ENCODE data around the gene GRM6. TPM values are rescaled to one million over a fixed set of nuclear protein-coding genes. Genes with fewer than 3 reads are reported as not detected.
A peak's percentile ranks its signal among the peaks of the same experiment; 100 is the strongest.

GRM6 gene
- total RNA-seq, 3 donors from 2014 or later: not detected

DNA sequence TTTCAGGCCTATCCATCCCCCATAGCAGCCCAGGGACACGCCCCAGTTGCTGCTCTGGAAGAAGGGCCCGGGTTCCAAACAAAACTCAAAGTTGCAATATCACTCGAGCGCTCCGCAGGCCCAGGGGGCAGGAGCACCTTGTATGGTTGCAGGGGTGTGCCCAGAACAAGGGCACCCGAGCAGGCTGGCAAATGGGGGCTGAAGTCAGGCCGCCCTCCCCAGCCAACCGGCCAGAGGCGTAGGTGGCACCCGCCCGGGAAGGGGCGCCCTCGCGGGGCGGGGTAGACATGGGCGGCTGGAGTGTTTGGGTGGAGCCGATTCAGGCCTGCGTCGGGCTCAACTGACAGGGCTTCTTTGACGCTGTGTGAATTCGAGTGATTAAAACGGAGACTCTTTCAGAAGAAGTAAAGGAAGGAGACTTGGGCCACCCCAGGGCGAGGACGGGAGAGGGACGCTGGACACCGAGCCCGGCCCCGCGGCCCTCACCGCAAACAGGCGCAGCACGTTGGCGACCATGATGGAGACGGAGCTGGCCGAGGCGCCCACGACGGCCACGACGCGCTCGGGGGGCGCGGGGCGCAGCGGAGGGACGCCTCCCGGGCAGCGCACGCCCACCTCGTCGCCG is 1.1 kb downstream of the GRM6 start:
- no peak for TF ChIP-seq POLR2AphosphoS5 (IDR thresholded peaks at IDR 0.05)
- no peak for DNase-seq (ENCODE audit: low spot score in 2 of 2)
- Histone ChIP-seq H3K9me3 (peaks cover 33 to 37% of the 10 kb centered on the region in 2 donors), H3K4me1 (no peaks in the 10 kb centered on the region), H3K27ac (no peak overlapping the region), H3K4me3 (peak overlapping the region in 1 of 3 donors; percentile 31), H3K27me3 (peaks cover 0 to 42% of the 10 kb centered on the region in 2 donors), H3K36me3 (no peaks in the 10 kb centered on the region)
- intact Hi-C loops (cut with DNase I; ENCODE audit: low total_unique reads): loop anchor here (2.0 kb wide), 2 partner anchors 21 to 55 kb away; no protein-coding TSS in a partner anchor

DNA sequence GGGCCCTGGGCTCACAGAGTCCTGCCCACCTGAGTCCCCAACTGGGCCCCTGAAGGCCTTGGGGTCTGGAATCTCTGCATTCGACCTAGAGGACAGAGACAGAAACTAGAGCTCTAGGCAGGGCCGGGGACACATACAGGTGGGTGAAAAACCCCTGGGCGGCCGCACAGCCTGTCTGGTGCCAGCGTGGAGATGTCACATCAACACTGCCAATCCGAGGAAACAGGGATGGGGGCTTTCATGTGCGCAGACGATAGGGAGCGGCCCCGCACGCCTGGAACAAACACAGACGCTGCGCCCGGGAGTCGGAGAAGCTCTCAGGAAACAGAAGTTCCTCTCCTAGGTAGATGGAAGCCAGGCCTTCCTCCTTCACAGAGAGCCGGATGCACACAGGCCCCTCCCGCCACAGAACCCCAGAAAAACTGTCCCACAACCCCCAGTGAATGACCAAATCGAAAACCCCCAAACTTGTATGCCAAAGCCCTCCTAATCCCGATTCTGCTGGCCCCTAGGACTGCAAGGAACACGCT is 1.8 kb downstream of the GRM6 start:
- no peak overlapping the region for H3K27ac ChIP-seq
- DNase-seq (ENCODE audit: low spot score in 2 of 2): no peak
- TF ChIP-seq, protein P1, sequence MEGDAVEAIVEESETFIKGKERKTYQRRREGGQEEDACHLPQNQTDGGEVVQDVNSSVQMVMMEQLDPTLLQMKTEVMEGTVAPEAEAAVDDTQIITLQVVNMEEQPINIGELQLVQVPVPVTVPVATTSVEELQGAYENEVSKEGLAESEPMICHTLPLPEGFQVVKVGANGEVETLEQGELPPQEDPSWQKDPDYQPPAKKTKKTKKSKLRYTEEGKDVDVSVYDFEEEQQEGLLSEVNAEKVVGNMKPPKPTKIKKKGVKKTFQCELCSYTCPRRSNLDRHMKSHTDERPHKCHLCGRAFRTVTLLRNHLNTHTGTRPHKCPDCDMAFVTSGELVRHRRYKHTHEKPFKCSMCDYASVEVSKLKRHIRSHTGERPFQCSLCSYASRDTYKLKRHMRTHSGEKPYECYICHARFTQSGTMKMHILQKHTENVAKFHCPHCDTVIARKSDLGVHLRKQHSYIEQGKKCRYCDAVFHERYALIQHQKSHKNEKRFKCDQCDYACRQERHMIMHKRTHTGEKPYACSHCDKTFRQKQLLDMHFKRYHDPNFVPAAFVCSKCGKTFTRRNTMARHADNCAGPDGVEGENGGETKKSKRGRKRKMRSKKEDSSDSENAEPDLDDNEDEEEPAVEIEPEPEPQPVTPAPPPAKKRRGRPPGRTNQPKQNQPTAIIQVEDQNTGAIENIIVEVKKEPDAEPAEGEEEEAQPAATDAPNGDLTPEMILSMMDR (IDR thresholded peaks at IDR 0.05): no peak
- TF ChIP-seq POLR2A (IDR thresholded peaks at IDR 0.05) (no peak), POLR2AphosphoS5 (IDR thresholded peaks at IDR 0.05) (no peak)
- H3K36me3 ChIP-seq: no peaks in the 10 kb centered on the region
- H3K27me3 ChIP-seq: peaks cover 0 to 42% of the 10 kb centered on the region in 2 donors
- H3K4me1 ChIP-seq: no peaks in the 10 kb centered on the region
- intact Hi-C loops (cut with DNase I; ENCODE audit: low total_unique reads): no loop called here
- peaks cover 37 to 40% of the 10 kb centered on the region in 2 donors for H3K9me3 ChIP-seq
- no peak overlapping the region for H3K4me3 ChIP-seq

DNA sequence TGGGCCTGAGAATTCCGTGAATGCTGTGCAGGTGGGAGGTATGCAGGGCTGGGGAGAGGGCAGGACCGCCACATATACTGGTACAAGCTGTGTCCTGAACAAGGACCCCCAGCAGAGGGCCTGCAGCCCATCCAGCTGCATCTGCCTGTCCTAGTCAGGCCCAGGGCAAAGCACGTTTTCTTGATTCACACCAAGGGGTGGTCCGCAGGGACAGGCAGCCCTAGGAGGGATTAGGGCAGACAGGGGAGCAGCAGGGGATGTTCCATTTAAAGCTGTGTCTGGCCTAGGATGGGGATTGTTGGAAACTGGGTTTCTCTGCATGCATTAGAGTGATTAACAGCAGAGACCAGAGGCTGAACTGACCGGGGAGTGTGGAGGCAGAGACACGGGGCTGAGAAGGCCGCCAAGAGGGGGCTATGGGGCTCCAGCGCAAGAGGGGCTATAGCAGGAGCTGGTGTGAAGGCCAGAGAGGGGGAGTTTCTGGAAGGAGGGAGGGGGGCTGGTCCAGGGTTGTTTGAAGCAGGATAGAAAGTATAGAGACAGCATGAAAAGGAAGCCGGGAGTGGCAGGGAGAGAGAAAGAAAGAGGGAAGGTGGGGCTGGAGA is 2.7 kb downstream of the GRM6 start:
- no peaks in the 10 kb centered on the region for H3K4me1 ChIP-seq
- no peak for DNase-seq (ENCODE audit: low spot score in 2 of 2)
- intact Hi-C loops (cut with DNase I; ENCODE audit: low total_unique reads): no loop called here
- no peaks in the 10 kb centered on the region for H3K36me3 ChIP-seq
- peaks cover 40 to 45% of the 10 kb centered on the region in 2 donors for H3K9me3 ChIP-seq
- no peak overlapping the region for H3K27ac ChIP-seq
- TF ChIP-seq, protein P1 (IDR thresholded peaks at IDR 0.05): no peak
- no peak for TF ChIP-seq POLR2A (IDR thresholded peaks at IDR 0.05)
- no peak for TF ChIP-seq POLR2AphosphoS5 (IDR thresholded peaks at IDR 0.05)
- H3K4me3 ChIP-seq: no peak overlapping the region
- peaks cover 0 to 42% of the 10 kb centered on the region in 2 donors for H3K27me3 ChIP-seq

DNA sequence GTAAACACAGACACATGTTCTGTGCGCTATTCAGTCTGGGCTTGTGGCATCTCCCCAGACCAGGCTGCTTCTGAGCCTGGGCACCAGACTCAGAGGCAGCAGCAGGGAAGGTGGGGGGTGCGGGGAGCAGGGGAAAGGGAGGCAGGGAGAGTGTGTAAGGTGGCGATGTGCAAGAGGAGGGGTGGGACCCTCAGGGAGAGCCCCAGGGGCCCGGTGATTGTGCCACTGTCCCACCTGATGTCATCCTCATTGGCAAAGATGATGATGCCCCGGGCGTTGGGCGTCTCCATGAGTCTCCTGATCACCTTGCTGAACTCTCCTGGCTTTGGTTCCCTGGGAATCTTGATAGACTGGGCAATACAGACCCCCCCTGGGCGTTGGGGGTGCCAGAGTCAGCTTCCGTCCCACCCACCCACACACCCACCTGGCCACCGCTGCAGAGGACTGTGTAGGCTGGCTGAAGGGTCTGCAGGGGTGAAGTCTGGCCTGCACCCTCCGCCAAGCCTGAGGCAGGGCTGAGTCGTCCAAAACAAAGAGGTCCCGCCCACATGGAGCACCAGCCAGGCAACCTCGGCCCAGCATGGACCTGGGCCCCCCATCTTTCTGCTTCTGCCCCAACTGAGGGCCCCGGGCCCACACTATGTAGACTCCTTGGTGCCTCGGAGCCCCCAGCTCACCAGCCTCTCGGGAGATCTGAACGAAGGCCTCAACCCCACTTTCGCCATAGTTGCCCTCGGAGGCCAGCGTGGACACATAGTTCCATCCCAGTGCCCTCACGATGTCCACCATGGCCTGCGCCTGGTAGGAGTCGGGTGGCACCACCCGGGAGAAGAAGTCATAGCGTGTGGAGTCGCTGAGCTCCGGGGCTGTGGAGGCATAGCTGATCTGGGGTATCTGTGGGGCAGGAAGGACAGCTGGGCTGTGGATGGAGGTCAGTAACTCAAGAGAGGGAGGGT is 3.7 kb downstream of the GRM6 start:
- Histone ChIP-seq H3K4me3 (no peak overlapping the region), H3K9me3 (peaks cover 49 to 54% of the 10 kb centered on the region in 2 donors), H3K36me3 (no peaks in the 10 kb centered on the region), H3K27me3 (peaks cover 0 to 35% of the 10 kb centered on the region in 2 donors), H3K27ac (no peak overlapping the region), H3K4me1 (no peaks in the 10 kb centered on the region)
- intact Hi-C loops (cut with DNase I; ENCODE audit: low total_unique reads): no loop called here
- DNase-seq (ENCODE audit: low spot score in 2 of 2): no peak
- TF ChIP-seq, protein P1 (IDR thresholded peaks at IDR 0.05): no peak
- no peak for TF ChIP-seq POLR2AphosphoS5 (IDR thresholded peaks at IDR 0.05)
- no peak for TF ChIP-seq POLR2A (IDR thresholded peaks at IDR 0.05)

DNA sequence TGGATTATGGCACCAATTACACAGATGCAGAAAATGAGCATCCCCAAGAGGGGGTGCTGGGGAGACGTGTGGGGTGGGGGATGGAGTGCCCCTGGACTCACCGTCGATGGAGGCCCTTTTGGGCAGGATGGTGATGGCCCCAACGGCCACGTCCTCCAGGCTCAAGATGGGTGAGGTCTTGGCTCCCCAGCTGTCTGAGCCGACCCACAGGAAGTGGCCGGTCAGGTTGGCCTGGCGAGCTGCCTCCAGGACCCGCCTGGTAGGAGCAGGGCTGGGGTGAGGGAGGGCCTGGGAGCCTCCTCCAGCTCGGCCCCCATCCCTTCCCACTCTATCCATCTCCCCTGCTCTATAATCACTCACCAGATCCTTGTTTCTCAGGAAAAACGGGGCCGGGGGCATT is 4.6 kb downstream of the GRM6 start:
- no peak for DNase-seq (ENCODE audit: low spot score in 2 of 2)
- Histone ChIP-seq H3K27ac (no peak overlapping the region), H3K4me3 (no peak overlapping the region), H3K36me3 (no peaks in the 10 kb centered on the region), H3K4me1 (no peaks in the 10 kb centered on the region), H3K9me3 (peaks cover 59 to 63% of the 10 kb centered on the region in 2 donors), H3K27me3 (peaks cover 0 to 26% of the 10 kb centered on the region in 2 donors)
- TF ChIP-seq POLR2A (IDR thresholded peaks at IDR 0.05) (no peak), POLR2AphosphoS5 (IDR thresholded peaks at IDR 0.05) (no peak)
- TF ChIP-seq, protein P1 (IDR thresholded peaks at IDR 0.05): no peak
- intact Hi-C loops (cut with DNase I; ENCODE audit: low total_unique reads): no loop called here
